HG02870 (cell line): Measurements from ENCODE around the gene BRD1.
"Not testable (repeated sequence)": the region's sequence is repeated elsewhere in the genome, so short reads cannot be mapped to it uniquely, and the experiment has no call there.

Experiments
- ATAC-seq: cut with Tn5 transposase; IDR thresholded peaks from one replicate; pipeline ENCODE4 v1.9.1; 2021; ENCODE audit warnings: mild to moderate bottlenecking, moderate library complexity; ENCODE audit not compliant: unreplicated experiment

BRD1 gene

GRCh38 chr22:49785841-49786471 lies 41.7 kb downstream of the BRD1 start:
- ATAC-seq: no peak

- ATAC-seq: no peak
Measured at GRCh38 chr22:49785046-49785521, 42.6 kb downstream of the BRD1 start.

- ATAC-seq: no peak
Measured at GRCh38 chr22:49784630-49784971, 43.1 kb downstream of the BRD1 start.

- no peak for ATAC-seq
Measured at GRCh38 chr22:49783926-49784629, 43.6 kb downstream of the BRD1 start.

GRCh38 chr22:49783036-49783746 lies 44.5 kb downstream of the BRD1 start:
- ATAC-seq: no peak

GRCh38 chr22:49781886-49782285 lies 45.8 kb downstream of the BRD1 start:
- ATAC-seq: not testable (repeated sequence)

- no peak for ATAC-seq
Measured at GRCh38 chr22:49781289-49781782, 46.3 kb downstream of the BRD1 start.

GRCh38 chr22:49780698-49781288 lies 46.9 kb downstream of the BRD1 start:
- no peak for ATAC-seq

GRCh38 chr22:49779853-49780697 lies 47.6 kb downstream of the BRD1 start:
- no peak for ATAC-seq

GRCh38 chr22:49779211-49779610 lies 48.5 kb downstream of the BRD1 start:
- ATAC-seq: no peak

- ATAC-seq: no peak
Measured at GRCh38 chr22:49777569-49778249, 50.0 kb downstream of the BRD1 start.

GRCh38 chr22:49776891-49777290 lies 50.8 kb downstream of the BRD1 start:
- no peak for ATAC-seq

- ATAC-seq: no peak
Measured at GRCh38 chr22:49775867-49776511, 51.7 kb downstream of the BRD1 start.

- ATAC-seq: no peak
Measured at GRCh38 chr22:49775191-49775866, 52.3 kb downstream of the BRD1 start.

GRCh38 chr22:49774499-49775151 lies 53.0 kb downstream of the BRD1 start:
- no peak for ATAC-seq

GRCh38 chr22:49774046-49774445 lies 53.6 kb downstream of the BRD1 start:
- no peak for ATAC-seq

GRCh38 chr22:49773531-49773930 lies 54.1 kb downstream of the BRD1 start:
- ATAC-seq: no peak

- ATAC-seq: no peak
Measured at GRCh38 chr22:49772692-49773091, 55.0 kb downstream of the BRD1 start.
